MM.1S (cell line): ENCODE measurements around the gene TAF1.

ENCODE experiments used
- CTCF ChIP-seq: fragments of 300-600 bp; sonication (generic); IDR thresholded peaks from 2 replicates; pipeline ENCODE4 v1.5.1; 2016; ENCODE audit warnings: antibody characterized with exemption, low read length, mixed read lengths
- EZH2 ChIP-seq: fragments of 300-600 bp; sonication (generic); optimal IDR thresholded peaks from 2 replicates; pipeline ENCODE3; 2017; ENCODE audit warnings: low read depth, mild to moderate bottlenecking, antibody characterized with exemption, low read length, mixed read lengths
- EZH2phosphoT487 ChIP-seq: fragments of 300-600 bp; sonication (generic); IDR thresholded peaks from 2 replicates; pipeline ENCODE4 v1.6.1; 2018; ENCODE audit warnings: antibody characterized with exemption, low read length

DNA sequence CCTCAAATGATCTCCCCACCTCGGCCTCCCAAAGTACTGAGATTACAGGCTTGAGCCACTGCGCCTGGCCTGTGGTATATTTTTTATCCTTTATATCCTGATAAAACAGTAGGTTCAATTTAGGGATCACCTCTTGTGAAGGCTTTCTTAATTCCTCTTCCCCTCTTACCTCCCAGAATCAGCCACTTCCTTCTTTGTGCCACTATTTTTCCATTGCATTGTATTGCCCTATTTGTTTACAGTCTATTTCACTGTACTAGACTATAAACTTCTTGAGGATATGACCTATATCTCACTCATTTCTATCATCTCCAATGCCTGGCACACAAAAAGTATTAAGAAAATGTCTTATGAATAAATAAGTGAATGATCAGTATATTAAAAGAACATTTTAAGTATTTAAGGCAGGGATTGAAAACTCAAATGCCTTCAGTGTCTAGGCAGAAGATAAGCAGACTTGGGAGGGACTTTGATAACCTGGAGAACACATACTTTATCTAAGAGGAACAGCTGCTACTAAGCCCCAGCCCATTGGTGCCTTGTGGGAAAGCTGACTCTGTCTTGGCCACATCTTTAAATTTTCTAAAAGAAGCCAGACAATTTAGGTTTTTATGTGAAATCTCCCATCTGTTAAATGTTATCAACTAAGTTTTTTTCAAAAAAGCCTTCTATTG, 84.4 kb downstream of the TAF1 start:
- TF ChIP-seq CTCF, result no peak
- no peak for TF ChIP-seq EZH2
- no peak for TF ChIP-seq EZH2phosphoT487
